Neural cell (in vitro differentiated cells): ENCODE measurements around the gene IL23A. TPM values are rescaled to one million over a fixed set of nuclear protein-coding genes. Genes with fewer than 3 reads are reported as not detected.
"Not testable (repeated sequence)": the region's sequence is repeated elsewhere in the genome, so short reads cannot be mapped to it uniquely, and the experiment has no call there.

Experiments used
- H2AFZ ChIP-seq: fragments of 200-600, 300-800 bp; sonication (generic), shearing (Covaris generic); 2 replicates; pipeline ENCODE4 v1.6.0; 2014; ENCODE audit warnings: low read depth, mild to moderate bottlenecking, antibody characterized with exemption, low read length, moderate library complexity
- H3F3A ChIP-seq: fragments of 200-600 bp; shearing (Covaris generic); 2 replicates; pipeline ENCODE4 v1.6.1; 2016; ENCODE audit warnings: mild to moderate bottlenecking, moderate library complexity, mixed read lengths, antibody characterized with exemption, low read length; ENCODE audit not compliant: insufficient read depth, poor library complexity, severe bottlenecking
- H3K27ac ChIP-seq: fragments of 200-600, 300-800 bp; sonication (generic), shearing (Covaris generic); 2 replicates; pipeline ENCODE4 v1.5.1; 2014; ENCODE audit warnings: mild to moderate bottlenecking, low read length, moderate library complexity
- H3K27me3 ChIP-seq: fragments of 300-800, 200-600 bp; sonication (generic), shearing (Covaris generic); 2 replicates; pipeline ENCODE4 v1.6.0; 2014; ENCODE audit warnings: mild to moderate bottlenecking, low read depth, low read length, moderate library complexity; ENCODE audit not compliant: insufficient read depth
- H3K36me3 ChIP-seq: fragments of 300-800, 200-600 bp; sonication (generic), shearing (Covaris generic); 2 replicates; pipeline ENCODE4 v1.5.1; 2014; ENCODE audit warnings: mild to moderate bottlenecking, antibody characterized with exemption, low read length, moderate library complexity; ENCODE audit not compliant: insufficient read depth
- H3K4me2 ChIP-seq: fragments of 300-800, 200-600 bp; sonication (generic), shearing (Covaris generic); 2 replicates; pipeline ENCODE4 v1.6.0; 2014; ENCODE audit warnings: mild to moderate bottlenecking, low read length
- H3K4me3 ChIP-seq: fragments of 300-800, 200-600 bp; sonication (generic), shearing (Covaris generic); 2 replicates; pipeline ENCODE4 v1.5.1; 2014; ENCODE audit warnings: mild to moderate bottlenecking, low read length, moderate library complexity
- H3K79me2 ChIP-seq: fragments of 200-600 bp; shearing (Covaris generic); replicated peaks from 2 replicates; pipeline ENCODE4 v1.6.0; 2014; ENCODE audit warnings: mild to moderate bottlenecking, low read length, moderate library complexity; ENCODE audit not compliant: insufficient read depth
- H3K9ac ChIP-seq: fragments of 300-800, 200-600 bp; sonication (generic), shearing (Covaris generic); 2 replicates; pipeline ENCODE4 v1.6.1; 2016; ENCODE audit warnings: mild to moderate bottlenecking, low read length, mixed read lengths
- H3K9me2 ChIP-seq: fragments of 200-600 bp; shearing (Covaris generic); 2 replicates; pipeline ENCODE4 v1.6.1; 2016; ENCODE audit warnings: mild to moderate bottlenecking, low read length, mixed read lengths; ENCODE audit not compliant: insufficient read depth
- H3K9me3 ChIP-seq: fragments of 200-600, 300-800 bp; sonication (generic), shearing (Covaris generic); 2 replicates; pipeline ENCODE4 v1.6.1; 2016; ENCODE audit warnings: mild to moderate bottlenecking, mixed run types, low read length, moderate library complexity, mixed read lengths
- H4K20me1 ChIP-seq: fragments of 200-600 bp; shearing (Covaris generic); 2 replicates; pipeline ENCODE4 v1.6.1; 2016; ENCODE audit warnings: mild to moderate bottlenecking, mixed run types; ENCODE audit not compliant: insufficient read depth
- CTCF ChIP-seq: fragments of 450-650 bp; IDR thresholded peaks from 2 replicates; pipeline ENCODE4 v1.5.1; 2014; ENCODE audit warnings: antibody characterized with exemption, mild to moderate bottlenecking, moderate library complexity; ENCODE audit not compliant: poor library complexity, severe bottlenecking
- EP300 ChIP-seq: fragments of 450-650 bp; conservative IDR thresholded peaks from 2 replicates; pipeline ENCODE4 v1.6.1; 2014; ENCODE audit warnings: antibody characterized with exemption, mild to moderate bottlenecking, moderate library complexity; ENCODE audit not compliant: poor library complexity, severe bottlenecking
- EZH2 ChIP-seq: fragments of 200-600, 300-800 bp; shearing (Covaris generic), sonication (generic); IDR thresholded peaks from 2 replicates; pipeline ENCODE4 v1.6.1; 2014; ENCODE audit warnings: antibody characterized with exemption, low read length, borderline replicate concordance, mild to moderate bottlenecking; ENCODE audit not compliant: insufficient read depth, poor library complexity, severe bottlenecking
- MXI1 ChIP-seq: fragments of 450-650 bp; conservative IDR thresholded peaks from 2 replicates; pipeline ENCODE4 v1.6.1; 2014; ENCODE audit warnings: antibody characterized with exemption, mild to moderate bottlenecking; ENCODE audit not compliant: poor library complexity, severe bottlenecking
- POLR2AphosphoS5 ChIP-seq: IDR thresholded peaks from 2 replicates; pipeline ENCODE4 v1.6.1; 2012
- RAD21 ChIP-seq: fragments of 450-650 bp; conservative IDR thresholded peaks from 2 replicates; pipeline ENCODE4 v1.6.1; 2014; ENCODE audit warnings: antibody characterized with exemption, mild to moderate bottlenecking, moderate library complexity
- REST ChIP-seq: IDR thresholded peaks from 2 replicates; pipeline ENCODE4 v1.6.1; 2012; ENCODE audit warnings: borderline replicate concordance
- SMC3 ChIP-seq: fragments of 450-650 bp; conservative IDR thresholded peaks from 2 replicates; pipeline ENCODE4 v1.6.1; 2014; ENCODE audit warnings: antibody characterized with exemption, mild to moderate bottlenecking, moderate library complexity; ENCODE audit not compliant: poor library complexity
- TAF1 ChIP-seq: IDR thresholded peaks from 2 replicates; pipeline ENCODE4 v1.6.1; 2012; ENCODE audit warnings: low read depth
- polyA plus RNA-seq: library from polyadenylated mRNA; depleted of rRNA; stranded (reverse); fragments of >200 nt; gene quantifications from 2 replicates; pipeline ENCODE4 v1.2.3, GENCODE V29; 2014

Gene IL23A
- polyA plus RNA-seq, 1 donor from 2014 or later: 0.31 TPM

- Histone ChIP-seq H3K79me2 (peaks cover 10% of the 10 kb centered on the region), H3K4me2 (no peak overlapping the region), H3K27me3 (no peaks in the 10 kb centered on the region), H3K4me3 (no peak overlapping the region), H3K9ac (no peak overlapping the region), H2AFZ (no peak overlapping the region), H4K20me1 (no peaks in the 10 kb centered on the region), H3K9me2 (no peaks in the 10 kb centered on the region), H3K27ac (no peak overlapping the region), H3K36me3 (no peaks in the 10 kb centered on the region), H3F3A (no peaks in the 10 kb centered on the region), H3K9me3 (no peaks in the 10 kb centered on the region)
- TF ChIP-seq MXI1 (no peak), POLR2AphosphoS5 (no peak), EP300 (no peak), RAD21 (no peak), TAF1 (no peak), SMC3 (no peak), REST (no peak)
Measured at GRCh38 chr12:56317675-56318074, 21.0 kb upstream of the IL23A start.

GRCh38 chr12:56321027-56321426, 17.7 kb upstream of the IL23A start:
- Histone ChIP-seq H3K9me3 (no peaks in the 10 kb centered on the region), H4K20me1 (no peaks in the 10 kb centered on the region), H3F3A (no peaks in the 10 kb centered on the region), H3K4me2 (no peak overlapping the region), H3K27ac (no peak overlapping the region), H3K9me2 (no peaks in the 10 kb centered on the region), H3K27me3 (no peaks in the 10 kb centered on the region), H3K36me3 (no peaks in the 10 kb centered on the region), H3K79me2 (no peaks in the 10 kb centered on the region), H3K4me3 (no peak overlapping the region), H3K9ac (no peak overlapping the region), H2AFZ (no peak overlapping the region)
- TF ChIP-seq EP300 (no peak), TAF1 (no peak), SMC3 (no peak), MXI1 (no peak), POLR2AphosphoS5 (no peak), EZH2 (no peak), REST (no peak), CTCF (no peak), RAD21 (no peak)

- H3K4me3 ChIP-seq, H3K9me3 ChIP-seq, H3K27me3 ChIP-seq, H3K9me2 ChIP-seq, H3F3A ChIP-seq, H3K9ac ChIP-seq, H3K79me2 ChIP-seq, H2AFZ ChIP-seq, H3K27ac ChIP-seq, H3K36me3 ChIP-seq, H4K20me1 ChIP-seq, H3K4me2 ChIP-seq: not testable (repeated sequence)
Measured at GRCh38 chr12:56321610-56322009, 17.1 kb upstream of the IL23A start.
